H9 (cell line): Measurements from ENCODE around the gene RNF31. TPM values are rescaled to one million over a fixed set of nuclear protein-coding genes. Genes with fewer than 3 reads are reported as not detected.
A peak's percentile ranks its signal among the peaks of the same experiment; 100 is the strongest.

Experiments used
- DNase-seq: peaks from one replicate; pipeline ENCODE4 v3.0.0-alpha.2; 2017
- H2AFZ ChIP-seq: one replicate; pipeline ENCODE4 v1.6.1; 2013; ENCODE audit warnings: mild to moderate bottlenecking, low read length, control low read depth, moderate library complexity
- H2AK5ac ChIP-seq: 2 replicates; pipeline ENCODE4 v1.6.1; 2013; ENCODE audit warnings: low read length, control low read depth, mixed read lengths; ENCODE audit not compliant: insufficient read length
- H2BK120ac ChIP-seq: one replicate; pipeline ENCODE4 v1.6.1; 2013; ENCODE audit warnings: low read depth, mild to moderate bottlenecking, low read length, control low read depth, inconsistent platforms; ENCODE audit not compliant: poor library complexity, severe bottlenecking
- H2BK12ac ChIP-seq: 2 replicates; pipeline ENCODE4 v1.6.1; 2013; ENCODE audit warnings: low read length, control low read depth, mixed read lengths, low read depth; ENCODE audit not compliant: insufficient read length
- H2BK15ac ChIP-seq: 2 replicates; pipeline ENCODE4 v1.6.1; 2013; ENCODE audit warnings: low read depth, low read length, control low read depth
- H2BK20ac ChIP-seq: one replicate; pipeline ENCODE4 v1.6.1; 2013; ENCODE audit warnings: low read depth, mild to moderate bottlenecking, low read length, control low read depth, inconsistent platforms; ENCODE audit not compliant: poor library complexity, severe bottlenecking
- H2BK5ac ChIP-seq: 2 replicates; pipeline ENCODE4 v1.6.1; 2013; ENCODE audit warnings: low read length, control low read depth, mixed read lengths; ENCODE audit not compliant: insufficient read length
- H3K14ac ChIP-seq: 2 replicates; pipeline ENCODE4 v1.6.1; 2013; ENCODE audit warnings: low read length, control low read depth; ENCODE audit not compliant: insufficient read depth
- H3K18ac ChIP-seq: 2 replicates; pipeline ENCODE4 v1.6.1; 2013; ENCODE audit warnings: low read depth, mild to moderate bottlenecking, mixed read lengths, low read length, control low read depth; ENCODE audit not compliant: insufficient read length
- H3K23ac ChIP-seq: 2 replicates; pipeline ENCODE4 v1.6.1; 2013; ENCODE audit warnings: low read length, control low read depth, mixed read lengths, low read depth; ENCODE audit not compliant: insufficient read length
- H3K23me2 ChIP-seq: 2 replicates; pipeline ENCODE4 v1.6.1; 2013; ENCODE audit warnings: low read depth, mild to moderate bottlenecking, mixed read lengths, low read length, control low read depth; ENCODE audit not compliant: insufficient read length, poor library complexity, severe bottlenecking
- H3K27ac ChIP-seq: 2 replicates; pipeline ENCODE4 v1.5.1; 2013; ENCODE audit warnings: low read length, control low read depth, mixed read lengths, low read depth; ENCODE audit not compliant: insufficient read length
- H3K27me3 ChIP-seq: 2 replicates; pipeline ENCODE4 v1.6.1; 2013; ENCODE audit warnings: low read length, control low read depth, inconsistent platforms; ENCODE audit not compliant: insufficient read depth
- H3K4ac ChIP-seq: 2 replicates; pipeline ENCODE4 v1.6.1; 2013; ENCODE audit warnings: low read depth, mild to moderate bottlenecking, control low read depth, inconsistent platforms, low read length, moderate library complexity
- H3K4me1 ChIP-seq: 2 replicates; pipeline ENCODE4 v1.6.1; 2013; ENCODE audit warnings: low read length, control low read depth, inconsistent platforms; ENCODE audit not compliant: insufficient read depth
- H3K4me2 ChIP-seq: 2 replicates; pipeline ENCODE4 v1.6.1; 2013; ENCODE audit warnings: low read length, control low read depth, mixed read lengths; ENCODE audit not compliant: insufficient read length, insufficient read depth
- H3K56ac ChIP-seq: 2 replicates; pipeline ENCODE4 v1.6.1; 2013; ENCODE audit warnings: low read depth, mild to moderate bottlenecking, mixed read lengths, low read length, control low read depth; ENCODE audit not compliant: insufficient read length
- H3K79me1 ChIP-seq: 2 replicates; pipeline ENCODE4 v1.6.1; 2013; ENCODE audit warnings: low read depth, mild to moderate bottlenecking, moderate library complexity, low read length, control low read depth, inconsistent platforms; ENCODE audit not compliant: insufficient read depth, poor library complexity, severe bottlenecking
- H3K79me2 ChIP-seq: 2 replicates; pipeline ENCODE4 v1.6.1; 2013; ENCODE audit warnings: low read length, control low read depth, inconsistent platforms; ENCODE audit not compliant: insufficient read depth
- H3K9ac ChIP-seq: 2 replicates; pipeline ENCODE4 v1.6.1; 2013; ENCODE audit warnings: low read length, control low read depth, mixed read lengths; ENCODE audit not compliant: insufficient read length; ENCODE audit errors: extremely low read depth
- H3K9me3 ChIP-seq: one replicate; pipeline ENCODE4 v1.6.1; 2013; ENCODE audit warnings: low read depth, low read length, inconsistent platforms; ENCODE audit not compliant: control insufficient read depth
- H3T11ph ChIP-seq: one replicate; pipeline ENCODE4 v1.6.1; 2013; ENCODE audit warnings: mild to moderate bottlenecking, low read length, control low read depth, inconsistent platforms
- H4K20me1 ChIP-seq: one replicate; pipeline ENCODE4 v1.6.1; 2013; ENCODE audit not compliant: control insufficient read depth, insufficient read length, insufficient read depth
- H4K5ac ChIP-seq: 2 replicates; pipeline ENCODE4 v1.6.1; 2013; ENCODE audit warnings: low read depth, mild to moderate bottlenecking, mixed read lengths, low read length, control low read depth; ENCODE audit not compliant: insufficient read length
- H4K8ac ChIP-seq: replicated peaks from 2 replicates; pipeline ENCODE4 v1.6.1; 2013; ENCODE audit warnings: low read length, control low read depth, mixed read lengths, low read depth; ENCODE audit not compliant: insufficient read length
- H4K91ac ChIP-seq: 2 replicates; pipeline ENCODE4 v1.6.1; 2013; ENCODE audit warnings: low read depth, mild to moderate bottlenecking, moderate library complexity, mixed read lengths, low read length, control low read depth; ENCODE audit not compliant: insufficient read length
- H3K27ac Mint-ChIP-seq, 3 experiments: 2 replicates in 2 of 3; 3 replicates in 1 of 3; pipeline ENCODE4 v1.8.0; 2020 to 2021; ENCODE audit warnings: mixed read lengths in 3 of 3, mild to moderate bottlenecking in 1 of 3, moderate library complexity in 1 of 3
- H3K27me3 Mint-ChIP-seq: 2 replicates; pipeline ENCODE4 v1.8.0; 2021; ENCODE audit warnings: low read depth, mild to moderate bottlenecking, moderate library complexity, mixed read lengths
- H3K36me3 Mint-ChIP-seq, 3 experiments: 2 replicates in 2 of 3; 3 replicates in 1 of 3; pipeline ENCODE4 v1.8.0; 2020 to 2021; ENCODE audit warnings: low read depth in 3 of 3, mixed read lengths in 3 of 3; ENCODE audit not compliant: insufficient read depth in 1 of 3
- H3K4me1 Mint-ChIP-seq, 2 experiments: 2 replicates each; pipeline ENCODE4 v1.8.0; 2020; ENCODE audit warnings: mixed read lengths in 2 of 2
- H3K4me3 Mint-ChIP-seq, 2 experiments: 2 replicates in 1 of 2; 3 replicates in 1 of 2; pipeline ENCODE4 v1.8.0; 2020 to 2021; ENCODE audit warnings: mild to moderate bottlenecking in 2 of 2, mixed read lengths in 2 of 2, moderate library complexity in 1 of 2
- H3K9me3 Mint-ChIP-seq, 2 experiments: 2 replicates in 1 of 2; 3 replicates in 1 of 2; pipeline ENCODE4 v1.8.0; 2020; ENCODE audit warnings: mild to moderate bottlenecking in 2 of 2, mixed read lengths in 2 of 2, moderate library complexity in 1 of 2
- CTCF ChIP-seq: fragments of 200-600 bp; sonication (generic); conservative IDR thresholded peaks from 3 replicates; pipeline ENCODE4 v1.8.0; 2021; ENCODE audit warnings: antibody characterized with exemption, mild to moderate bottlenecking
- WGBS: extraction: QIAGEN DNeasy Blood & Tissue Kit; methylation state at CpG from one replicate; pipeline ENCODE4 v1.1.7; 2013; ENCODE audit warnings: missing lambda C conversion rate, low lambda C conversion rate, mixed read lengths; ENCODE audit not compliant: insufficient read length; ENCODE audit errors: extremely low coverage; 5-methylcytosine and 5-hydroxymethylcytosine counted together
- long read RNA-seq: library from polyadenylated mRNA; unstranded; transcript quantifications from one replicate; pipeline ENCODE4 v2.0.0, GENCODE V29; 2020
- total RNA-seq: library from RNA; stranded (reverse); gene quantifications from 2 replicates; pipeline ENCODE4 v1.2.1, GENCODE V29; 2021

RNF31 gene
- total RNA-seq = 67.8 and 87.3 TPM in 2 replicates
- long read RNA-seq, transcript RNF31-209 (13 exons, 1,943 nt) = major isoform, 5 of 41 reads
- long read RNA-seq, partial matches to known transcripts = 20 of 41 reads
- long read RNA-seq, other reads (novel, unspliced or antisense) = 13 of 41 reads

GRCh38 chr14:24146978-24147760 is at the start of gene RNF31:
RNF31 (plus strand) TSS chr14:24147498; CDS start chr14:24147699, 201 bp downstream.
- H4K91ac ChIP-seq = no peak within 1 kb of the TSS
- no peak within 1 kb of the TSS for H4K8ac ChIP-seq
- no peak within 1 kb of the TSS for H4K5ac ChIP-seq
- H3K4me1 ChIP-seq = no peaks in the 10 kb centered on the region
- no peaks in the 10 kb centered on the region for H3K27me3 ChIP-seq
- no peak within 1 kb of the TSS for H3T11ph ChIP-seq
- no CpG with 5 or more reads among the region's 57 CpGs for WGBS
- no peaks in the 10 kb centered on the region for H3K9me3 ChIP-seq
- peaks cover 21 to 24% of the 10 kb centered on the region in 2 experiments for H3K4me1 Mint-ChIP-seq
- no peak within 1 kb of the TSS for H3K27ac ChIP-seq
- H3K14ac ChIP-seq = peak within 1 kb of the TSS; percentile 81; the same call in 1 of the 2 replicates
- H3K18ac ChIP-seq = peak within 1 kb of the TSS; percentile 77
- peak within 1 kb of the TSS; percentile 83 for H3K4me2 ChIP-seq
- no peak within 1 kb of the TSS for H2BK120ac ChIP-seq
- H3K9ac ChIP-seq = peak within 1 kb of the TSS; percentile 86
- H3K4me3 Mint-ChIP-seq = peak within 1 kb of the TSS; percentile 96 to 99
- peak within 1 kb of the TSS; percentile 96 to 99 (median 98) for H3K27ac Mint-ChIP-seq
- H3K23ac ChIP-seq = no peak within 1 kb of the TSS
- H3K4ac ChIP-seq = no peak within 1 kb of the TSS
- no peak within 1 kb of the TSS for H3K56ac ChIP-seq
- no peaks in the 10 kb centered on the region for H3K9me3 Mint-ChIP-seq
- no peak within 1 kb of the TSS for H2BK12ac ChIP-seq
- H3K79me1 ChIP-seq = peaks cover 4% of the 10 kb centered on the region
- no peaks in the 10 kb centered on the region for H4K20me1 ChIP-seq
- H2AK5ac ChIP-seq = no peak within 1 kb of the TSS
- no peak within 1 kb of the TSS for H2BK20ac ChIP-seq
- H3K23me2 ChIP-seq = peaks cover 19% of the 10 kb centered on the region
- no peak within 1 kb of the TSS for H2BK15ac ChIP-seq
- no peaks in the 10 kb centered on the region for H3K27me3 Mint-ChIP-seq
- no peak within 1 kb of the TSS for H2AFZ ChIP-seq
- TF ChIP-seq CTCF = no peak
- H3K79me2 ChIP-seq = peaks cover 8% of the 10 kb centered on the region; the same call in 1 of the 2 replicates
- H3K36me3 Mint-ChIP-seq = peaks cover 20 to 65% (median 62%) of the 10 kb centered on the region in 3 experiments
- H2BK5ac ChIP-seq = no peak within 1 kb of the TSS
- DNase-seq = peak; percentile 98
